MM.1S (cell line): ENCODE data around the gene EXOC6.
"Not testable (repeated sequence)": the region's sequence is repeated elsewhere in the genome, so short reads cannot be mapped to it uniquely, and the experiment has no call there.

Experiments
- DNase-seq: peaks from one replicate; pipeline ENCODE4 v3.0.0-alpha.2; 2015
- H2AFZ ChIP-seq: fragments of 300-600 bp; sonication (generic); 2 replicates; pipeline ENCODE4 v1.6.0; 2016; ENCODE audit warnings: antibody characterized with exemption, low read length
- H3F3A ChIP-seq: fragments of 300-600 bp; sonication (generic); 2 replicates; pipeline ENCODE4 v1.6.1; 2016; ENCODE audit warnings: mild to moderate bottlenecking, antibody characterized with exemption, low read length, moderate library complexity, mixed read lengths; ENCODE audit not compliant: insufficient read depth
- H3K27ac ChIP-seq: fragments of 300-600 bp; sonication (generic); 2 replicates; pipeline ENCODE4 v1.5.1; 2016; ENCODE audit warnings: mild to moderate bottlenecking, low read length
- H3K27me3 ChIP-seq: fragments of 300-600 bp; sonication (generic); replicated peaks from 2 replicates; pipeline ENCODE4 v1.6.0; 2016; ENCODE audit warnings: low read length; ENCODE audit not compliant: insufficient read depth
- H3K36me3 ChIP-seq: fragments of 300-600 bp; sonication (generic); replicated peaks from 2 replicates; pipeline ENCODE4 v1.6.1; 2016; ENCODE audit warnings: mild to moderate bottlenecking, low read length, mixed read lengths; ENCODE audit not compliant: insufficient read depth
- H3K4me1 ChIP-seq: fragments of 300-600 bp; sonication (generic); 2 replicates; pipeline ENCODE4 v1.6.1; 2016; ENCODE audit warnings: low read length, mixed read lengths
- H3K4me2 ChIP-seq: fragments of 300-600 bp; sonication (generic); 2 replicates; pipeline ENCODE4 v1.6.0; 2016; ENCODE audit warnings: low read depth, low read length
- H3K4me3 ChIP-seq: fragments of 300-600 bp; sonication (generic); 2 replicates; pipeline ENCODE4 v1.5.1; 2016; ENCODE audit warnings: low read length, mixed read lengths
- H3K79me2 ChIP-seq: fragments of 300-600 bp; sonication (generic); 2 replicates; pipeline ENCODE4 v1.6.1; 2016; ENCODE audit warnings: mixed run types, low read length, mixed read lengths
- H3K9ac ChIP-seq: fragments of 300-600 bp; sonication (generic); 2 replicates; pipeline ENCODE4 v1.6.1; 2016; ENCODE audit warnings: low read length, mixed read lengths
- H3K9me2 ChIP-seq: fragments of 300-600 bp; sonication (generic); replicated peaks from 2 replicates; pipeline ENCODE4 v1.6.1; 2016; ENCODE audit warnings: mild to moderate bottlenecking, low read length, mixed read lengths; ENCODE audit not compliant: insufficient read depth
- H3K9me3 ChIP-seq: fragments of 300-600 bp; sonication (generic); replicated peaks from 2 replicates; pipeline ENCODE4 v1.6.1; 2016; ENCODE audit warnings: mild to moderate bottlenecking, low read length, mixed read lengths; ENCODE audit not compliant: insufficient read depth
- H4K20me1 ChIP-seq: fragments of 300-600 bp; sonication (generic); 2 replicates; pipeline ENCODE4 v1.6.1; 2016; ENCODE audit warnings: mild to moderate bottlenecking, low read length, moderate library complexity, mixed read lengths; ENCODE audit not compliant: insufficient read depth
- EZH2 ChIP-seq: fragments of 300-600 bp; sonication (generic); optimal IDR thresholded peaks from 2 replicates; pipeline ENCODE3; 2017; ENCODE audit warnings: low read depth, mild to moderate bottlenecking, antibody characterized with exemption, low read length, mixed read lengths
- EZH2phosphoT487 ChIP-seq: fragments of 300-600 bp; sonication (generic); IDR thresholded peaks from 2 replicates; pipeline ENCODE4 v1.6.1; 2018; ENCODE audit warnings: antibody characterized with exemption, low read length
- TF ChIP-seq, protein P1 (sequence below): fragments of 300-600 bp; sonication (generic); IDR thresholded peaks from 2 replicates; pipeline ENCODE4 v1.5.1; 2016; ENCODE audit warnings: antibody characterized with exemption, low read length, mixed read lengths

EXOC6 gene

GRCh38 chr10:92946491-92946890 lies 98.2 kb downstream of the EXOC6 start:
- Histone ChIP-seq H2AFZ (no peak overlapping the region), H3K4me2 (no peak overlapping the region), H3K9ac (no peak overlapping the region), H3F3A (no peaks in the 10 kb centered on the region), H3K27ac (no peak overlapping the region), H3K79me2 (no peaks in the 10 kb centered on the region), H4K20me1 (no peaks in the 10 kb centered on the region), H3K9me2 (no peaks in the 10 kb centered on the region), H3K9me3 (no peaks in the 10 kb centered on the region), H3K27me3 (no peaks in the 10 kb centered on the region), H3K36me3 (no peaks in the 10 kb centered on the region; the same call in 1 of the 2 replicates), H3K4me1 (no peaks in the 10 kb centered on the region), H3K4me3 (no peak overlapping the region)
- TF ChIP-seq, protein P1, sequence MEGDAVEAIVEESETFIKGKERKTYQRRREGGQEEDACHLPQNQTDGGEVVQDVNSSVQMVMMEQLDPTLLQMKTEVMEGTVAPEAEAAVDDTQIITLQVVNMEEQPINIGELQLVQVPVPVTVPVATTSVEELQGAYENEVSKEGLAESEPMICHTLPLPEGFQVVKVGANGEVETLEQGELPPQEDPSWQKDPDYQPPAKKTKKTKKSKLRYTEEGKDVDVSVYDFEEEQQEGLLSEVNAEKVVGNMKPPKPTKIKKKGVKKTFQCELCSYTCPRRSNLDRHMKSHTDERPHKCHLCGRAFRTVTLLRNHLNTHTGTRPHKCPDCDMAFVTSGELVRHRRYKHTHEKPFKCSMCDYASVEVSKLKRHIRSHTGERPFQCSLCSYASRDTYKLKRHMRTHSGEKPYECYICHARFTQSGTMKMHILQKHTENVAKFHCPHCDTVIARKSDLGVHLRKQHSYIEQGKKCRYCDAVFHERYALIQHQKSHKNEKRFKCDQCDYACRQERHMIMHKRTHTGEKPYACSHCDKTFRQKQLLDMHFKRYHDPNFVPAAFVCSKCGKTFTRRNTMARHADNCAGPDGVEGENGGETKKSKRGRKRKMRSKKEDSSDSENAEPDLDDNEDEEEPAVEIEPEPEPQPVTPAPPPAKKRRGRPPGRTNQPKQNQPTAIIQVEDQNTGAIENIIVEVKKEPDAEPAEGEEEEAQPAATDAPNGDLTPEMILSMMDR: no peak
- TF ChIP-seq EZH2phosphoT487: no peak
- TF ChIP-seq EZH2: no peak
- no peak for DNase-seq

GRCh38 chr10:92952573-92952972 lies 104.3 kb downstream of the EXOC6 start:
- not testable (repeated sequence) for H3K27me3 ChIP-seq, DNase-seq, H3K9me3 ChIP-seq, H3K4me3 ChIP-seq, H3K79me2 ChIP-seq, H4K20me1 ChIP-seq, H3K9me2 ChIP-seq, H3K4me1 ChIP-seq, H3F3A ChIP-seq, H3K4me2 ChIP-seq, H3K36me3 ChIP-seq, H3K9ac ChIP-seq, H2AFZ ChIP-seq, H3K27ac ChIP-seq

- Histone ChIP-seq H3F3A (no peaks in the 10 kb centered on the region), H3K9me2 (no peaks in the 10 kb centered on the region), H3K27me3 (no peaks in the 10 kb centered on the region), H3K4me2 (no peak overlapping the region), H2AFZ (no peak overlapping the region), H3K4me1 (no peaks in the 10 kb centered on the region), H3K9me3 (no peaks in the 10 kb centered on the region), H3K9ac (no peak overlapping the region), H3K79me2 (no peaks in the 10 kb centered on the region), H3K27ac (no peak overlapping the region), H3K36me3 (no peaks in the 10 kb centered on the region), H4K20me1 (no peaks in the 10 kb centered on the region), H3K4me3 (no peak overlapping the region)
- no peak for DNase-seq
- no peak for TF ChIP-seq EZH2phosphoT487
- no peak for TF ChIP-seq EZH2
- TF ChIP-seq, protein P1: no peak
These were observed 109.1 kb downstream of the EXOC6 start for GRCh38 chr10:92957223-92958010.

DNA sequence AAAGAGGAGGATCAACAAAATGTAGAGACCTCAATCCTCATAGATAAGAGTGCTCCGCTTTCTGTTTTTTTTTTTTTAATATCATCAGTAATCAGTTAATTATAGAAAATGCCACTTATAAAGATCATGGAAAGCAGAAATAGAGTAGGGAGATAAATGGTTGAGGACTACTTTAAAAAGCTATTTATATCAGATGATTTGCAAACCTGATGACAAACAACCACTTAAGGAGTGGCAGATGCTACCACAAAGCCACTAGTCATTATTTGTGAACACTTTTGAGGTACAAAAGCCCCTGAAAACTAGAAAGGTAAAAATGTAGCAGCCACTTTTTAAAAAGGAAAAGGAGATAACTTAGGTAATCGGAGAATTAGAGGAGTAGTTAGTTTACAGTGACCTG lies 113.3 kb downstream of the EXOC6 start:
- no peak for DNase-seq
- no peaks in the 10 kb centered on the region for H3K9me3 ChIP-seq
- no peak overlapping the region for H2AFZ ChIP-seq
- H3F3A ChIP-seq: no peaks in the 10 kb centered on the region
- no peaks in the 10 kb centered on the region for H3K4me1 ChIP-seq
- no peak overlapping the region for H3K4me3 ChIP-seq
- no peak overlapping the region for H3K4me2 ChIP-seq
- H3K36me3 ChIP-seq: no peaks in the 10 kb centered on the region
- H4K20me1 ChIP-seq: no peaks in the 10 kb centered on the region
- no peak overlapping the region for H3K9ac ChIP-seq
- no peak overlapping the region for H3K27ac ChIP-seq
- H3K9me2 ChIP-seq: no peaks in the 10 kb centered on the region
- TF ChIP-seq EZH2 (no peak), EZH2phosphoT487 (no peak)
- TF ChIP-seq, protein P1: no peak
- no peaks in the 10 kb centered on the region for H3K79me2 ChIP-seq
- no peaks in the 10 kb centered on the region for H3K27me3 ChIP-seq
